ENCODE results near the gene DBX2. TPM values are rescaled to one million over a fixed set of nuclear protein-coding genes. Genes with fewer than 3 reads are reported as not detected.

Gene DBX2
- total and polyA plus RNA-seq, 2 donors (not counting 1 experiment from before 2014, with no cell fraction given) = not detected

DNA sequence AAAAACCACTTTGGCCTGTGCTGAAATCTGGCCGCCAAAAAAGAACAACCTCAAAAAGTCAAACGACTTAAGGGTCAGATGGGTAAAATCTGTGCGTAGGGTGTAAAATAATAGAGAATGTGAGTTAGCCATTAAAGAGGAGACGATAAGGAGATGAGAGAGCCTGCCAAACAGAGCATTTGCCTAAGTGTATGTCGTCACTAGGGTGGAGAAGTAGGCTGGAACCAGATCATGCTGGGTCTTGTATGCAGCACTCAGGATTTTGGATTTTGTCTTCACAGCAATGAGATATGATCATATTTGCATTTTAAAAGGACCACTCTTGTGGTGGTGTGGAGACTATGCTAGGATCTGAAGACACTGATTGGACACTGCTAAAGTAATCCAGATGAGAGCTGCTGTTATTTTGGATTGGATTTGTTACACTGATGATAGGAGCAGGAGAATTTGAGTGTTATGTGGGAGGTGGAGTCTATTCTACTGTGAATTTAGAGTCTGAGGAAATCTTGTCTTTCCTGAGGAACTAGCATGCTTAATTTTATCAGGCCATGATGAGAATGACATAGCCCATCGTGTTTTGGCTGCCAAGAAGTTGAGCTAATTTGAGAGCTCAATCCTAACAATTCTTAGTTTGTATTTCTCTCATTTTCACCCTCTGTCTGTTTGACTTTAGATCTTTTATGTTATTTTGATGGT is 24.8 kb upstream of the DBX2 start:
- Histone ChIP-seq H4K20me1 (ENCODE audit: control insufficient read depth, insufficient read depth, low read length, poor library complexity, severe bottlenecking) (no peaks in the 10 kb centered on the region), H3K9me3 (ENCODE audit: control extremely low read depth in 1 of 3, control insufficient read depth in 2 of 3, insufficient read depth in 1 of 3, low read length in 2 of 3) (no peaks in the 10 kb centered on the region), H3K27me3 (replicated peaks in 1 of 4; ENCODE audit: control extremely low read depth in 1 of 4, control insufficient read depth in 3 of 4, insufficient read depth in 4 of 4, low read length in 3 of 4) (no peaks in the 10 kb centered on the region), H3K27ac (ENCODE audit: low read length in 2 of 2) (no peak overlapping the region), H3K36me3 (replicated peaks in 1 of 2; ENCODE audit: control extremely low read depth in 1 of 2, control insufficient read depth in 1 of 2, extremely low read depth in 1 of 2, insufficient read depth in 2 of 2, low read length in 1 of 2) (no peaks in the 10 kb centered on the region), H3K4me2 (replicated peaks; ENCODE audit: low read depth, low read length, poor library complexity, severe bottlenecking) (no peak overlapping the region), H3K4me3 (ENCODE audit: control extremely low read depth in 1 of 5, extremely low read depth in 1 of 5, insufficient read depth in 1 of 5, low read depth in 2 of 5, low read length in 4 of 5) (no peak overlapping the region), H3K9ac (ENCODE audit: low read length) (no peak overlapping the region), H3K79me2 (ENCODE audit: control insufficient read depth, insufficient read depth, low read length) (no peaks in the 10 kb centered on the region), H2AFZ (ENCODE audit: insufficient read depth, low read depth, low read length, poor library complexity, severe bottlenecking) (no peak overlapping the region), H3K4me1 (ENCODE audit: control insufficient read depth in 2 of 2, insufficient read depth in 2 of 2, low read length in 2 of 2) (no peaks in the 10 kb centered on the region)
- Mint-ChIP-seq H3K27me3 (peaks cover 11% of the 10 kb centered on the region), H3K9me3 (ENCODE audit: insufficient read depth) (no peaks in the 10 kb centered on the region), H3K4me3 (no peak overlapping the region), H3K27ac (no peak overlapping the region), H3K4me1 (no peaks in the 10 kb centered on the region)
- WGBS (ENCODE audit: insufficient coverage) = 87% methylated on average over 5 of the region's 6 CpGs
- ATAC-seq (ENCODE audit: low read depth) (no peak), DNase-seq (no peak)
- CTCF ChIA-PET = no interaction called here
- TF ChIP-seq EZH2 (IDR thresholded peaks at IDR 0.05; ENCODE audit: borderline replicate concordance, insufficient read depth, low read depth, low read length, poor library complexity, severe bottlenecking) = no peak
- TF ChIP-seq, protein P1, sequence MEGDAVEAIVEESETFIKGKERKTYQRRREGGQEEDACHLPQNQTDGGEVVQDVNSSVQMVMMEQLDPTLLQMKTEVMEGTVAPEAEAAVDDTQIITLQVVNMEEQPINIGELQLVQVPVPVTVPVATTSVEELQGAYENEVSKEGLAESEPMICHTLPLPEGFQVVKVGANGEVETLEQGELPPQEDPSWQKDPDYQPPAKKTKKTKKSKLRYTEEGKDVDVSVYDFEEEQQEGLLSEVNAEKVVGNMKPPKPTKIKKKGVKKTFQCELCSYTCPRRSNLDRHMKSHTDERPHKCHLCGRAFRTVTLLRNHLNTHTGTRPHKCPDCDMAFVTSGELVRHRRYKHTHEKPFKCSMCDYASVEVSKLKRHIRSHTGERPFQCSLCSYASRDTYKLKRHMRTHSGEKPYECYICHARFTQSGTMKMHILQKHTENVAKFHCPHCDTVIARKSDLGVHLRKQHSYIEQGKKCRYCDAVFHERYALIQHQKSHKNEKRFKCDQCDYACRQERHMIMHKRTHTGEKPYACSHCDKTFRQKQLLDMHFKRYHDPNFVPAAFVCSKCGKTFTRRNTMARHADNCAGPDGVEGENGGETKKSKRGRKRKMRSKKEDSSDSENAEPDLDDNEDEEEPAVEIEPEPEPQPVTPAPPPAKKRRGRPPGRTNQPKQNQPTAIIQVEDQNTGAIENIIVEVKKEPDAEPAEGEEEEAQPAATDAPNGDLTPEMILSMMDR (IDR thresholded peaks at IDR 0.05) = no peak
- intact Hi-C loops (cut with micrococcal nuclease) = no loop called here
- POLR2A ChIA-PET = no interaction called here

DNA sequence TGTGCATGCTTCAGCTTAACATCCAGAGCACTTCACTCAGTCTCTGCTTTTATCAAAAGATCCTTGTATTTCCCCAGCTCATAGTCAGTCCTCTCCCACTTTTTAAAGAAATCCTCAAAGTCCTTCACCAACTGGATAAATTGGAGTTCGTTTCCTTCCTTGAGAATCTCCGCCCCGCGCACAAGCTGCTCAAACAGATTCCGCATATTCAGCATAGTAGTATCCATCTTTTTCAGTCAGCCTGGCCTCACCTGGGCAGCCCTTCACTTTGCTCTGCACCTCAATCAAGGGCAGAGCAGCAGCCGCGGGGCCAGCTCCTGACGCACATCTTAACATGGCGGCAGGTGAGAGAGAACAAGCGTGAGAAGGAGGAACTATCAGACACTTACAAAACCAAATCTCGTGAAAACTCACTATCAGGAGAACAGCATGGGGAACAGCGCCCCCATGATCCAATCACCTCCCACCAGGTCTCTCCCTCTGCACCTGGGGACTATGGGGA is 14.3 kb upstream of the DBX2 start:
- ChIA-PET POLR2A (no interaction called here), CTCF (no interaction called here)
- ATAC-seq (ENCODE audit: low read depth) (no peak), DNase-seq (no peak)
- no peak for TF ChIP-seq EZH2 (IDR thresholded peaks at IDR 0.05; ENCODE audit: borderline replicate concordance, insufficient read depth, low read depth, low read length, poor library complexity, severe bottlenecking)
- TF ChIP-seq, protein P1 (IDR thresholded peaks at IDR 0.05) = no peak
- intact Hi-C loops (cut with micrococcal nuclease) = no loop called here
- Mint-ChIP-seq H3K4me1 (no peaks in the 10 kb centered on the region), H3K4me3 (no peak overlapping the region), H3K9me3 (ENCODE audit: insufficient read depth) (peaks cover 4% of the 10 kb centered on the region), H3K27ac (no peak overlapping the region), H3K27me3 (no peaks in the 10 kb centered on the region)
- no peaks in the 10 kb centered on the region for H3K27me3 ChIP-seq (replicated peaks in 1 of 4; ENCODE audit: control extremely low read depth in 1 of 4, control insufficient read depth in 3 of 4, insufficient read depth in 4 of 4, low read length in 3 of 4)
- no peaks in the 10 kb centered on the region for H3K36me3 ChIP-seq (replicated peaks in 1 of 2; ENCODE audit: control extremely low read depth in 1 of 2, control insufficient read depth in 1 of 2, extremely low read depth in 1 of 2, insufficient read depth in 2 of 2, low read length in 1 of 2)
- no peaks in the 10 kb centered on the region for H3K4me1 ChIP-seq (ENCODE audit: control insufficient read depth in 2 of 2, insufficient read depth in 2 of 2, low read length in 2 of 2)
- H3K4me2 ChIP-seq (replicated peaks; ENCODE audit: low read depth, low read length, poor library complexity, severe bottlenecking) = no peak overlapping the region
- WGBS (ENCODE audit: insufficient coverage) = 99% methylated on average over 9 of the region's 12 CpGs
- H4K20me1 ChIP-seq (ENCODE audit: control insufficient read depth, insufficient read depth, low read length, poor library complexity, severe bottlenecking) = no peaks in the 10 kb centered on the region
- H3K27ac ChIP-seq (ENCODE audit: low read length in 2 of 2) = no peak overlapping the region
- H3K9me3 ChIP-seq (ENCODE audit: control extremely low read depth in 1 of 3, control insufficient read depth in 2 of 3, insufficient read depth in 1 of 3, low read length in 2 of 3) = peaks cover 0 to 11% (median 2%) of the 10 kb centered on the region in 3 donors
- no peak overlapping the region for H3K9ac ChIP-seq (ENCODE audit: low read length)
- H3K4me3 ChIP-seq (ENCODE audit: control extremely low read depth in 1 of 5, extremely low read depth in 1 of 5, insufficient read depth in 1 of 5, low read depth in 2 of 5, low read length in 4 of 5) = no peak overlapping the region
- no peak overlapping the region for H2AFZ ChIP-seq (ENCODE audit: insufficient read depth, low read depth, low read length, poor library complexity, severe bottlenecking)
- no peaks in the 10 kb centered on the region for H3K79me2 ChIP-seq (ENCODE audit: control insufficient read depth, insufficient read depth, low read length)

Measured in B cell (primary cell).